Liver (tissue), 9 donors: Measurements from ENCODE around the gene ADK. TPM values are rescaled to one million over a fixed set of nuclear protein-coding genes. Genes with fewer than 3 reads are reported as not detected.

Experiments used
- DNase-seq: peaks from one replicate; pipeline ENCODE4 v3.0.0-alpha.2; 2017; ENCODE audit warnings: low spot score
- H3K27ac ChIP-seq, 2 donors: one replicate each; pipeline ENCODE4 v1.7.0; 2013; ENCODE audit warnings: inconsistent platforms in 2 of 2, low read length in 2 of 2, control low read depth in 1 of 2, low read depth in 1 of 2, mild to moderate bottlenecking in 1 of 2
- H3K27me3 ChIP-seq, 4 donors: one replicate each; pipeline versions ENCODE4 v1.6.1 to v1.7.0; 2013; ENCODE audit warnings: low read length in 3 of 4, inconsistent platforms in 1 of 4, mild to moderate bottlenecking in 1 of 4, moderate library complexity in 1 of 4; ENCODE audit not compliant: control insufficient read depth in 4 of 4, insufficient read depth in 4 of 4
- H3K36me3 ChIP-seq, 4 donors: one replicate each; pipeline versions ENCODE4 v1.6.1 to v1.7.0; 2013; ENCODE audit warnings: low read length in 3 of 4, mild to moderate bottlenecking in 3 of 4, low read depth in 1 of 4, moderate library complexity in 1 of 4; ENCODE audit not compliant: control insufficient read depth in 4 of 4, insufficient read depth in 3 of 4
- H3K4me1 ChIP-seq, 4 donors: one replicate each; pipeline versions ENCODE4 v1.6.1 to v1.7.0; 2013; ENCODE audit warnings: low read length in 3 of 4, mild to moderate bottlenecking in 3 of 4, moderate library complexity in 1 of 4; ENCODE audit not compliant: control insufficient read depth in 4 of 4, insufficient read depth in 4 of 4
- H3K4me3 ChIP-seq, 3 donors: one replicate each; pipeline versions ENCODE4 v1.6.1 to v1.7.0; 2013; ENCODE audit warnings: low read length in 3 of 3, control low read depth in 1 of 3, low read depth in 1 of 3, mild to moderate bottlenecking in 1 of 3
- H3K9ac ChIP-seq, 2 donors: one replicate each; pipeline ENCODE4 v1.7.0; 2013; ENCODE audit warnings: low read length in 2 of 2, mild to moderate bottlenecking in 2 of 2, moderate library complexity in 2 of 2, control low read depth in 1 of 2, low read depth in 1 of 2
- H3K9me3 ChIP-seq, 4 donors: one replicate each; pipeline versions ENCODE4 v1.6.1 to v1.7.0; 2013; ENCODE audit warnings: low read length in 3 of 4; ENCODE audit not compliant: control insufficient read depth in 4 of 4
- FOXA1 ChIP-seq: IDR thresholded peaks from 2 replicates; pipeline ENCODE4 v1.6.1; 2016; ENCODE audit warnings: antibody characterized with exemption
- FOXA2 ChIP-seq: IDR thresholded peaks from 2 replicates; pipeline ENCODE4 v1.6.1; 2016; ENCODE audit warnings: antibody characterized with exemption
- GABPA ChIP-seq, 2 donors: IDR thresholded peaks in 1 of 2; conservative IDR thresholded peaks in 1 of 2; 2 replicates each; pipeline ENCODE4 v1.6.1; 2016; ENCODE audit warnings: antibody characterized with exemption in 2 of 2, mild to moderate bottlenecking in 1 of 2, moderate library complexity in 1 of 2
- HNF4A ChIP-seq, 2 donors: conservative IDR thresholded peaks; 2 replicates each; pipeline ENCODE4 v1.6.1; 2016; ENCODE audit warnings: antibody characterized with exemption in 2 of 2, mild to moderate bottlenecking in 2 of 2
- HNF4G ChIP-seq: IDR thresholded peaks from 2 replicates; pipeline ENCODE4 v1.6.1; 2016; ENCODE audit warnings: antibody characterized with exemption
- JUND ChIP-seq, 2 donors: IDR thresholded peaks; 2 replicates each; pipeline ENCODE4 v1.6.1; 2016; ENCODE audit warnings: antibody characterized with exemption in 2 of 2
- NR2F2 ChIP-seq: IDR thresholded peaks from 2 replicates; pipeline ENCODE4 v1.6.1; 2016; ENCODE audit warnings: antibody characterized with exemption
- RAD21 ChIP-seq, 2 donors: IDR thresholded peaks; 2 replicates each; pipeline ENCODE4 v1.6.1; 2016; ENCODE audit warnings: antibody characterized with exemption in 2 of 2, mild to moderate bottlenecking in 2 of 2
- RXRA ChIP-seq, 2 donors: IDR thresholded peaks; 2 replicates each; pipeline ENCODE4 v1.6.1; 2017 to 2018; ENCODE audit warnings: antibody characterized with exemption in 2 of 2, mild to moderate bottlenecking in 1 of 2
- SP1 ChIP-seq: IDR thresholded peaks from 2 replicates; pipeline ENCODE4 v1.6.1; 2018; ENCODE audit warnings: antibody characterized with exemption, mild to moderate bottlenecking
- TAF1 ChIP-seq: conservative IDR thresholded peaks from 2 replicates; pipeline ENCODE4 v1.6.1; 2016; ENCODE audit warnings: antibody characterized with exemption, mild to moderate bottlenecking
- YY1 ChIP-seq: IDR thresholded peaks from 2 replicates; pipeline ENCODE4 v1.6.1; 2016; ENCODE audit warnings: antibody characterized with exemption, mild to moderate bottlenecking
- WGBS: extraction: QIAGEN DNeasy Blood & Tissue Kit; methylation state at CpG from one replicate; pipeline ENCODE4 v1.1.7; 2013; 5-methylcytosine and 5-hydroxymethylcytosine counted together
- polyA plus RNA-seq, 2 donors: library from polyadenylated mRNA; stranded (reverse) in 1 of 2; unstranded in 1 of 2; fragments of 200-250 nt in 1 of 2; fragments of >200 nt in 1 of 2; fragmentation: Nextera tagmentation in 1 of 2; extraction: Ambion mirVana in 1 of 2; gene quantifications; one replicate each; pipeline versions ENCODE4 v1.2.1 to v1.2.3, GENCODE V29; 2013 to 2015
- total RNA-seq, 2 donors: library from RNA; depleted of rRNA; stranded (reverse); fragments of >200 nt; gene quantifications; one replicate each; pipeline ENCODE4 v1.2.3, GENCODE V29; 2014
- TF ChIP-seq, protein P1 (sequence below): fragments of 150-350 bp; IDR thresholded peaks from 2 replicates; pipeline ENCODE4 v1.5.1; 2017; ENCODE audit warnings: improper control_type of control experiment, low read depth, low read length; ENCODE audit not compliant: missing input control
- TF ChIP-seq, protein P2 (sequence below): IDR thresholded peaks from 2 replicates; pipeline ENCODE4 v1.6.1; 2016; ENCODE audit warnings: antibody characterized with exemption
- TF ChIP-seq, protein P3 (sequence below): IDR thresholded peaks from 2 replicates; pipeline ENCODE4 v1.6.1; 2016; ENCODE audit warnings: antibody characterized with exemption
- TF ChIP-seq, protein P4 (sequence below): IDR thresholded peaks from 2 replicates; pipeline ENCODE4 v1.6.1; 2016; ENCODE audit warnings: antibody characterized with exemption
- TF ChIP-seq, protein P5 (sequence below): IDR thresholded peaks from 2 replicates; pipeline ENCODE4 v1.6.1; 2016; ENCODE audit warnings: antibody characterized with exemption, mild to moderate bottlenecking
- donor health status: healthy.
- donor health status: healthy.
- donor health status: healthy.
- donor health status: healthy.
- donor health status: healthy.

The ADK gene
- total and polyA plus RNA-seq, 4 donors, result 18.0 to 110 (median 65.5) TPM

DNA sequence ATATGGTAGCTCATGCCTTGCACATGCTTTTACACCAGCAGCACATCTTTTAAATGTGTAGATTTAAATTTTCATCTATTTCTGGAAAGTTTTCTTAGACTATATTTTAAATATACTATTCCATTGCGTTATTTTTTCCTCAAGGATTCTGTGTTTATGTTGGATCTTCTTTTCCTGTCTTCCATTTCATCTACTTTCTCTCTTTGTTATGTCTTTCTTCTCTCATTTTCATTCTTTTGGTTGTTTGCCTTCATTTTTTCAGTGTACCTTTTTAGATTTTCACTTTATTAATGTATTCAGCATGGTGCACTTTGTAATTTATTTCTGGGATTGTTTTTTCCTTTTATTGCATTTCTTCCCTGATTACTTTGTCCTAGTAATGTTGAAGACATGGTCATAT lies 329.8 kb downstream of the ADK start:
- no peak for DNase-seq
- WGBS, result 98% methylated on average over 1 of the region's 1 CpG

DNA sequence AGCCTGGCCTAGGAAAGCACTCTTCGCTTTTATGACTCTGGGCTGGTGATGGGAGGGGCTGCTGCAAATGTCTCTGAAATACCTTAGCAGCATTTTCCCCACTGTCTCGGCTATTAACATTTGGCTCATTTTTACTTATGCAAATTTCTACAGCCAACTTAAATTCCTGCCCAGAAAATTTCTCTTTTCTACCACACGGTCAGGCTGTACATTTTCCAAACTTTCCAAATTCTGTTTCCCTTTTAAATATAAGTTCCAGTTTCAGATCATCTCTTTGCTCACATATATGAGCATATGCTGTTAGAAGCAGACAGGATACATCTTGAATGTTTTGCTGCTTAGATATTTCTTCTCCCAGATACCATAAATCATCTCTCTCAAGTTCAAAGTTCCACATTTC lies 332.3 kb downstream of the ADK start:
- 96% methylated on average over 3 of the region's 3 CpGs for WGBS
- Histone ChIP-seq H3K36me3 (peaks cover 0 to 2% (median 0%) of the 10 kb centered on the region in 4 donors), H3K27me3 (no peaks in the 10 kb centered on the region), H3K4me3 (no peak overlapping the region), H3K9ac (no peak overlapping the region), H3K4me1 (no peaks in the 10 kb centered on the region), H3K27ac (no peak overlapping the region), H3K9me3 (no peaks in the 10 kb centered on the region)
- DNase-seq, result no peak
- TF ChIP-seq, protein P1, sequence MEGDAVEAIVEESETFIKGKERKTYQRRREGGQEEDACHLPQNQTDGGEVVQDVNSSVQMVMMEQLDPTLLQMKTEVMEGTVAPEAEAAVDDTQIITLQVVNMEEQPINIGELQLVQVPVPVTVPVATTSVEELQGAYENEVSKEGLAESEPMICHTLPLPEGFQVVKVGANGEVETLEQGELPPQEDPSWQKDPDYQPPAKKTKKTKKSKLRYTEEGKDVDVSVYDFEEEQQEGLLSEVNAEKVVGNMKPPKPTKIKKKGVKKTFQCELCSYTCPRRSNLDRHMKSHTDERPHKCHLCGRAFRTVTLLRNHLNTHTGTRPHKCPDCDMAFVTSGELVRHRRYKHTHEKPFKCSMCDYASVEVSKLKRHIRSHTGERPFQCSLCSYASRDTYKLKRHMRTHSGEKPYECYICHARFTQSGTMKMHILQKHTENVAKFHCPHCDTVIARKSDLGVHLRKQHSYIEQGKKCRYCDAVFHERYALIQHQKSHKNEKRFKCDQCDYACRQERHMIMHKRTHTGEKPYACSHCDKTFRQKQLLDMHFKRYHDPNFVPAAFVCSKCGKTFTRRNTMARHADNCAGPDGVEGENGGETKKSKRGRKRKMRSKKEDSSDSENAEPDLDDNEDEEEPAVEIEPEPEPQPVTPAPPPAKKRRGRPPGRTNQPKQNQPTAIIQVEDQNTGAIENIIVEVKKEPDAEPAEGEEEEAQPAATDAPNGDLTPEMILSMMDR, result no peak
- TF ChIP-seq FOXA1, result no peak
- TF ChIP-seq, protein P2, sequence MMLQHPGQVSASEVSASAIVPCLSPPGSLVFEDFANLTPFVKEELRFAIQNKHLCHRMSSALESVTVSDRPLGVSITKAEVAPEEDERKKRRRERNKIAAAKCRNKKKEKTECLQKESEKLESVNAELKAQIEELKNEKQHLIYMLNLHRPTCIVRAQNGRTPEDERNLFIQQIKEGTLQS, result no peak
- TF ChIP-seq YY1, result no peak
- TF ChIP-seq JUND (IDR thresholded peaks at IDR 0.05), result no peak
- TF ChIP-seq, protein P3, sequence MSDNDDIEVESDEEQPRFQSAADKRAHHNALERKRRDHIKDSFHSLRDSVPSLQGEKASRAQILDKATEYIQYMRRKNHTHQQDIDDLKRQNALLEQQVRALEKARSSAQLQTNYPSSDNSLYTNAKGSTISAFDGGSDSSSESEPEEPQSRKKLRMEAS, result no peak
- TF ChIP-seq, protein P4, sequence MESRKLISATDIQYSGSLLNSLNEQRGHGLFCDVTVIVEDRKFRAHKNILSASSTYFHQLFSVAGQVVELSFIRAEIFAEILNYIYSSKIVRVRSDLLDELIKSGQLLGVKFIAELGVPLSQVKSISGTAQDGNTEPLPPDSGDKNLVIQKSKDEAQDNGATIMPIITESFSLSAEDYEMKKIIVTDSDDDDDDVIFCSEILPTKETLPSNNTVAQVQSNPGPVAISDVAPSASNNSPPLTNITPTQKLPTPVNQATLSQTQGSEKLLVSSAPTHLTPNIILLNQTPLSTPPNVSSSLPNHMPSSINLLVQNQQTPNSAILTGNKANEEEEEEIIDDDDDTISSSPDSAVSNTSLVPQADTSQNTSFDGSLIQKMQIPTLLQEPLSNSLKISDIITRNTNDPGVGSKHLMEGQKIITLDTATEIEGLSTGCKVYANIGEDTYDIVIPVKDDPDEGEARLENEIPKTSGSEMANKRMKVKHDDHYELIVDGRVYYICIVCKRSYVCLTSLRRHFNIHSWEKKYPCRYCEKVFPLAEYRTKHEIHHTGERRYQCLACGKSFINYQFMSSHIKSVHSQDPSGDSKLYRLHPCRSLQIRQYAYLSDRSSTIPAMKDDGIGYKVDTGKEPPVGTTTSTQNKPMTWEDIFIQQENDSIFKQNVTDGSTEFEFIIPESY, result no peak

More for the DNA sequence above, 329.8 kb downstream of the ADK start:
- H3K9ac ChIP-seq, result no peak overlapping the region
- H3K27ac ChIP-seq, result no peak overlapping the region
- H3K4me3 ChIP-seq, result no peak overlapping the region
- TF ChIP-seq GABPA (IDR thresholded peaks at IDR 0.05 in 1 of 2, conservative IDR thresholded peaks at IDR 0.05 in 1 of 2) (no peak), RXRA (IDR thresholded peaks at IDR 0.05) (no peak), TAF1 (no peak), RAD21 (IDR thresholded peaks at IDR 0.05) (no peak), FOXA2 (no peak), NR2F2 (no peak), FOXA1 (no peak), JUND (IDR thresholded peaks at IDR 0.05) (no peak), HNF4G (no peak), HNF4A (conservative IDR thresholded peaks at IDR 0.05) (no peak), SP1 (no peak), YY1 (no peak)
- TF ChIP-seq, protein P5, sequence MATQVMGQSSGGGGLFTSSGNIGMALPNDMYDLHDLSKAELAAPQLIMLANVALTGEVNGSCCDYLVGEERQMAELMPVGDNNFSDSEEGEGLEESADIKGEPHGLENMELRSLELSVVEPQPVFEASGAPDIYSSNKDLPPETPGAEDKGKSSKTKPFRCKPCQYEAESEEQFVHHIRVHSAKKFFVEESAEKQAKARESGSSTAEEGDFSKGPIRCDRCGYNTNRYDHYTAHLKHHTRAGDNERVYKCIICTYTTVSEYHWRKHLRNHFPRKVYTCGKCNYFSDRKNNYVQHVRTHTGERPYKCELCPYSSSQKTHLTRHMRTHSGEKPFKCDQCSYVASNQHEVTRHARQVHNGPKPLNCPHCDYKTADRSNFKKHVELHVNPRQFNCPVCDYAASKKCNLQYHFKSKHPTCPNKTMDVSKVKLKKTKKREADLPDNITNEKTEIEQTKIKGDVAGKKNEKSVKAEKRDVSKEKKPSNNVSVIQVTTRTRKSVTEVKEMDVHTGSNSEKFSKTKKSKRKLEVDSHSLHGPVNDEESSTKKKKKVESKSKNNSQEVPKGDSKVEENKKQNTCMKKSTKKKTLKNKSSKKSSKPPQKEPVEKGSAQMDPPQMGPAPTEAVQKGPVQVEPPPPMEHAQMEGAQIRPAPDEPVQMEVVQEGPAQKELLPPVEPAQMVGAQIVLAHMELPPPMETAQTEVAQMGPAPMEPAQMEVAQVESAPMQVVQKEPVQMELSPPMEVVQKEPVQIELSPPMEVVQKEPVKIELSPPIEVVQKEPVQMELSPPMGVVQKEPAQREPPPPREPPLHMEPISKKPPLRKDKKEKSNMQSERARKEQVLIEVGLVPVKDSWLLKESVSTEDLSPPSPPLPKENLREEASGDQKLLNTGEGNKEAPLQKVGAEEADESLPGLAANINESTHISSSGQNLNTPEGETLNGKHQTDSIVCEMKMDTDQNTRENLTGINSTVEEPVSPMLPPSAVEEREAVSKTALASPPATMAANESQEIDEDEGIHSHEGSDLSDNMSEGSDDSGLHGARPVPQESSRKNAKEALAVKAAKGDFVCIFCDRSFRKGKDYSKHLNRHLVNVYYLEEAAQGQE, result no peak
- TF ChIP-seq, protein P4, result no peak
- TF ChIP-seq, protein P1, result no peak
- TF ChIP-seq, protein P3, result no peak
- TF ChIP-seq, protein P2, result no peak
- H3K9me3 ChIP-seq, result no peaks in the 10 kb centered on the region
- H3K4me1 ChIP-seq, result no peaks in the 10 kb centered on the region
- H3K27me3 ChIP-seq, result no peaks in the 10 kb centered on the region
- peaks cover 0 to 2% (median 0%) of the 10 kb centered on the region in 4 donors for H3K36me3 ChIP-seq
